A549 (cell line): ENCODE results near the gene SERPINE3.

Source experiments
- ATOH8 ChIP-seq: fragments of 250-450 bp; sonication (Bioruptor Pico); IDR thresholded peaks from 2 replicates; pipeline ENCODE4 v1.5.0; 2020; ENCODE audit warnings: low read depth, mild to moderate bottlenecking, moderate library complexity
- CTCF ChIP-seq: fragments of >200 bp; sonication (Bioruptor Twin); formaldehyde crosslinking; IDR thresholded peaks from 3 replicates; pipeline ENCODE4 v1.5.1; 2016
- ELK1 ChIP-seq: fragments of 150-350 bp; IDR thresholded peaks from 2 replicates; pipeline ENCODE4 v1.6.1; 2014; ENCODE audit warnings: low read depth, mild to moderate bottlenecking, low read length
- EP300 ChIP-seq, 2 experiments: fragments of >200 bp; sonication (Bioruptor Twin); formaldehyde crosslinking; IDR thresholded peaks; 2 replicates in 1 of 2; 3 replicates in 1 of 2; pipeline ENCODE4 v1.6.1; 2016 to 2017
- FOSB ChIP-seq: fragments of 250-450 bp; sonication (Bioruptor Pico); IDR thresholded peaks from 2 replicates; pipeline ENCODE4 v1.5.0; 2020; ENCODE audit warnings: mild to moderate bottlenecking, moderate library complexity
- NFE2L2 ChIP-seq: fragments of 150-350 bp; conservative IDR thresholded peaks from 2 replicates; pipeline ENCODE4 v1.6.1; 2014; ENCODE audit warnings: low read length
- POLR2A ChIP-seq: IDR thresholded peaks from 2 replicates; pipeline ENCODE4 v1.6.1; 2012; ENCODE audit warnings: mild to moderate bottlenecking, low read length
- RAD21 ChIP-seq, 2 experiments: fragments of >200 bp in 1 of 2; sonication (Bioruptor Twin) in 1 of 2; formaldehyde crosslinking in 1 of 2; IDR thresholded peaks in 1 of 2; conservative IDR thresholded peaks in 1 of 2; 2 replicates in 1 of 2; 3 replicates in 1 of 2; pipeline ENCODE4 v1.6.1; 2012 to 2018; ENCODE audit warnings: inconsistent platforms in 1 of 2
- REST ChIP-seq: fragments of 200-600 bp; sonication (generic); IDR thresholded peaks from 2 replicates; pipeline ENCODE4 v1.6.1; 2016; ENCODE audit warnings: antibody characterized with exemption, mild to moderate bottlenecking, moderate library complexity
- RFX5 ChIP-seq: fragments of 450-650 bp; IDR thresholded peaks from 2 replicates; pipeline ENCODE4 v1.7.1; 2014; ENCODE audit warnings: antibody characterized with exemption, mild to moderate bottlenecking, moderate library complexity
- TP53 ChIP-seq: fragments of 250-450 bp; sonication (Bioruptor Pico); IDR thresholded peaks from 2 replicates; pipeline ENCODE4 v1.5.0; 2021; ENCODE audit warnings: mild to moderate bottlenecking, moderate library complexity
- ZNF302 ChIP-seq: fragments of 250-450 bp; sonication (Bioruptor Pico); IDR thresholded peaks from 2 replicates; pipeline ENCODE4 v1.9.0; 2021; ENCODE audit warnings: inconsistent platforms, mild to moderate bottlenecking, moderate library complexity

- TF ChIP-seq ATOH8 (CRISPR knock-in tag) (no peak), RAD21 (conservative IDR thresholded peaks at IDR 0.05 in 1 of 2, IDR thresholded peaks at IDR 0.05 in 1 of 2) (no peak), POLR2A (no peak), ZNF302 (CRISPR knock-in tag) (no peak), ELK1 (no peak), TP53 (no peak), CTCF (no peak), FOSB (CRISPR knock-in tag) (no peak), EP300 (IDR thresholded peaks at IDR 0.05) (no peak), REST (no peak), NFE2L2 (no peak), RFX5 (no peak)
Observed at GRCh38 chr13:51326777-51327176, 12.7 kb upstream of the SERPINE3 start.
